Fibroblast of skin of left quadriceps (primary cell): Measurements from ENCODE around the gene IRF1.
"Not testable (repeated sequence)": the region's sequence is repeated elsewhere in the genome, so short reads cannot be mapped to it uniquely, and the experiment has no call there.

Experiments
- DNase-seq, 2 experiments: peaks; one replicate each; pipeline ENCODE4 v3.0.0-alpha.2; 2013; ENCODE audit warnings: low read depth in 2 of 2

IRF1 gene

GRCh38 chr5:132487095-132487428, 3.5 kb downstream of the IRF1 start:
- DNase-seq = no peak

GRCh38 chr5:132486318-132487094, 4.1 kb downstream of the IRF1 start:
- DNase-seq = no peak

- DNase-seq = no peak
Observed at GRCh38 chr5:132485641-132486317, 4.8 kb downstream of the IRF1 start.

GRCh38 chr5:132484876-132485640, 5.5 kb downstream of the IRF1 start:
- DNase-seq = not testable (repeated sequence)

GRCh38 chr5:132484391-132484725, 6.2 kb downstream of the IRF1 start:
- no peak for DNase-seq

- no peak for DNase-seq
Observed at GRCh38 chr5:132483661-132484390, 6.7 kb downstream of the IRF1 start.

- no peak for DNase-seq
Observed at GRCh38 chr5:132483101-132483500, 7.5 kb downstream of the IRF1 start.

- no peak for DNase-seq
Observed at GRCh38 chr5:132481596-132482211, 8.9 kb downstream of the IRF1 start.

GRCh38 chr5:132480893-132481595, 9.5 kb downstream of the IRF1 start:
- DNase-seq = no peak

GRCh38 chr5:132480546-132480892, 10.1 kb downstream of the IRF1 start:
- DNase-seq = no peak

- no peak for DNase-seq
Observed at GRCh38 chr5:132480042-132480441, 10.5 kb downstream of the IRF1 start.

GRCh38 chr5:132479111-132479951, 11.2 kb downstream of the IRF1 start:
- no peak for DNase-seq

GRCh38 chr5:132478366-132478871, 12.2 kb downstream of the IRF1 start:
- DNase-seq = no peak

- DNase-seq = no peak
Observed at GRCh38 chr5:132477784-132478365, 12.7 kb downstream of the IRF1 start.

GRCh38 chr5:132476876-132477781, 13.4 kb downstream of the IRF1 start:
- DNase-seq = no peak

- no peak for DNase-seq
Observed at GRCh38 chr5:132475987-132476875, 14.3 kb downstream of the IRF1 start.

- no peak for DNase-seq
Observed at GRCh38 chr5:132475497-132475882, 15.1 kb downstream of the IRF1 start.
